ENCODE measurements around the gene ALDOA. TPM values are rescaled to one million over a fixed set of nuclear protein-coding genes. Genes with fewer than 3 reads are reported as not detected.

ALDOA gene
- total and polyA plus RNA-seq, 10 of the 15 experiments (the other 5 are each of a cell fraction or from before 2014, with no cell fraction given) = 218 to 2,339 (median 1,095) TPM

DNA sequence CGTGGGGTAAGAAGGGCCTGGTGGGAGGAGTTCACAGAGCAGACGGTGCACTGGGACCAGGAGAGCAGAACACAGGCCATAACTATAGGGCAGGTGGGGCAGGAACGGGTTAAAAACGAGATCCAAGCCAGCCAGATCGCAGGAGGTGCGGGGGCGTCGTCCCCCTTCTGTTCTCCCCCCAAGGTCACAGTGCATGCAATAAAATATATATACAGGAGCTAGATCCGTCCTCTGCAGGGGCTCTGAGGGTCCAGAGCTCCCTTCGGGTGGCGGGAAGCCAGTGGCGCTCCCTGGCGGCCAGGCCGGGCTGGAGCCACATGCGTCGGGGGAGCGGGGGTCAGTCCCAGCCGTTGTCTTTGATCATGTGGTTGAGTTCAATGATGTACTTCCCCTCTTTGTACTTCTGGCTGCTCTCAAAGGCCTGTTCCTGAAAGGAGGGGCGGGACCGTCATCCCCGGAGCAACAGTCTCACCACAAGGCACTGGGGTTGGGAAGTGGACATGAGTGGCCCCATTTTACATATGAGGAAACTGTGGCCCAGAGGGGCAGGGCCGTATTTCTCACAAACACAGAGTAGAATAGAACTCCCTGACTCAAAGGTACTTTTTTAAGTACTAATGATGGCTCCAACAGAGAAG lies 26.9 kb downstream of the ALDOA start (continued):
- TF ChIP-seq MTA3 (IDR thresholded peaks at IDR 0.05; ENCODE audit: borderline replicate concordance, low read length) = peak; percentile 29; the same call in 1 of the 2 replicates
- 0 out of 2 replicates have a peak, but pooled peaks have one; percentile 64 for TF ChIP-seq HDGF (IDR thresholded peaks at IDR 0.05)
- TF ChIP-seq, protein P1, sequence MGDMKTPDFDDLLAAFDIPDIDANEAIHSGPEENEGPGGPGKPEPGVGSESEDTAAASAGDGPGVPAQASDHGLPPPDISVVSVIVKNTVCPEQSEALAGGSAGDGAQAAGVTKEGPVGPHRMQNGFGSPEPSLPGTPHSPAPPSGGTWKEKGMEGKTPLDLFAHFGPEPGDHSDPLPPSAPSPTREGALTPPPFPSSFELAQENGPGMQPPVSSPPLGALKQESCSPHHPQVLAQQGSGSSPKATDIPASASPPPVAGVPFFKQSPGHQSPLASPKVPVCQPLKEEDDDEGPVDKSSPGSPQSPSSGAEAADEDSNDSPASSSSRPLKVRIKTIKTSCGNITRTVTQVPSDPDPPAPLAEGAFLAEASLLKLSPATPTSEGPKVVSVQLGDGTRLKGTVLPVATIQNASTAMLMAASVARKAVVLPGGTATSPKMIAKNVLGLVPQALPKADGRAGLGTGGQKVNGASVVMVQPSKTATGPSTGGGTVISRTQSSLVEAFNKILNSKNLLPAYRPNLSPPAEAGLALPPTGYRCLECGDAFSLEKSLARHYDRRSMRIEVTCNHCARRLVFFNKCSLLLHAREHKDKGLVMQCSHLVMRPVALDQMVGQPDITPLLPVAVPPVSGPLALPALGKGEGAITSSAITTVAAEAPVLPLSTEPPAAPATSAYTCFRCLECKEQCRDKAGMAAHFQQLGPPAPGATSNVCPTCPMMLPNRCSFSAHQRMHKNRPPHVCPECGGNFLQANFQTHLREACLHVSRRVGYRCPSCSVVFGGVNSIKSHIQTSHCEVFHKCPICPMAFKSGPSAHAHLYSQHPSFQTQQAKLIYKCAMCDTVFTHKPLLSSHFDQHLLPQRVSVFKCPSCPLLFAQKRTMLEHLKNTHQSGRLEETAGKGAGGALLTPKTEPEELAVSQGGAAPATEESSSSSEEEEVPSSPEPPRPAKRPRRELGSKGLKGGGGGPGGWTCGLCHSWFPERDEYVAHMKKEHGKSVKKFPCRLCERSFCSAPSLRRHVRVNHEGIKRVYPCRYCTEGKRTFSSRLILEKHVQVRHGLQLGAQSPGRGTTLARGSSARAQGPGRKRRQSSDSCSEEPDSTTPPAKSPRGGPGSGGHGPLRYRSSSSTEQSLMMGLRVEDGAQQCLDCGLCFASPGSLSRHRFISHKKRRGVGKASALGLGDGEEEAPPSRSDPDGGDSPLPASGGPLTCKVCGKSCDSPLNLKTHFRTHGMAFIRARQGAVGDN (IDR thresholded peaks at IDR 0.05) = peak; percentile 99
- peak; percentile 83; the same call in 1 of the 2 replicates for TF ChIP-seq TCF3 (IDR thresholded peaks at IDR 0.05; ENCODE audit: borderline replicate concordance, insufficient read depth, low read depth, low read length)
- peak; percentile 62; the same call in 1 of the 2 replicates for TF ChIP-seq CREM (IDR thresholded peaks at IDR 0.05; ENCODE audit: low read depth)
- TF ChIP-seq, protein P2, sequence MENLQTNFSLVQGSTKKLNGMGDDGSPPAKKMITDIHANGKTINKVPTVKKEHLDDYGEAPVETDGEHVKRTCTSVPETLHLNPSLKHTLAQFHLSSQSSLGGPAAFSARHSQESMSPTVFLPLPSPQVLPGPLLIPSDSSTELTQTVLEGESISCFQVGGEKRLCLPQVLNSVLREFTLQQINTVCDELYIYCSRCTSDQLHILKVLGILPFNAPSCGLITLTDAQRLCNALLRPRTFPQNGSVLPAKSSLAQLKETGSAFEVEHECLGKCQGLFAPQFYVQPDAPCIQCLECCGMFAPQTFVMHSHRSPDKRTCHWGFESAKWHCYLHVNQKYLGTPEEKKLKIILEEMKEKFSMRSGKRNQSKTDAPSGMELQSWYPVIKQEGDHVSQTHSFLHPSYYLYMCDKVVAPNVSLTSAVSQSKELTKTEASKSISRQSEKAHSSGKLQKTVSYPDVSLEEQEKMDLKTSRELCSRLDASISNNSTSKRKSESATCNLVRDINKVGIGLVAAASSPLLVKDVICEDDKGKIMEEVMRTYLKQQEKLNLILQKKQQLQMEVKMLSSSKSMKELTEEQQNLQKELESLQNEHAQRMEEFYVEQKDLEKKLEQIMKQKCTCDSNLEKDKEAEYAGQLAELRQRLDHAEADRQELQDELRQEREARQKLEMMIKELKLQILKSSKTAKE (IDR thresholded peaks at IDR 0.05; ENCODE audit: low read depth, poor library complexity, severe bottlenecking) = peak; percentile 41
- TF ChIP-seq MEF2B (IDR thresholded peaks at IDR 0.05; ENCODE audit: partially characterized antibody, poor library complexity, severe bottlenecking) = peak; percentile 60
- TF ChIP-seq ZNF384 (IDR thresholded peaks at IDR 0.05; ENCODE audit: borderline replicate concordance, low read depth, low read length) = 0 out of 2 replicates have a peak, but pooled peaks have one; percentile 11
- TF ChIP-seq ZZZ3 (IDR thresholded peaks at IDR 0.05; ENCODE audit: control insufficient read depth, insufficient read length, low read depth) = no peak
- TF ChIP-seq, protein P3, sequence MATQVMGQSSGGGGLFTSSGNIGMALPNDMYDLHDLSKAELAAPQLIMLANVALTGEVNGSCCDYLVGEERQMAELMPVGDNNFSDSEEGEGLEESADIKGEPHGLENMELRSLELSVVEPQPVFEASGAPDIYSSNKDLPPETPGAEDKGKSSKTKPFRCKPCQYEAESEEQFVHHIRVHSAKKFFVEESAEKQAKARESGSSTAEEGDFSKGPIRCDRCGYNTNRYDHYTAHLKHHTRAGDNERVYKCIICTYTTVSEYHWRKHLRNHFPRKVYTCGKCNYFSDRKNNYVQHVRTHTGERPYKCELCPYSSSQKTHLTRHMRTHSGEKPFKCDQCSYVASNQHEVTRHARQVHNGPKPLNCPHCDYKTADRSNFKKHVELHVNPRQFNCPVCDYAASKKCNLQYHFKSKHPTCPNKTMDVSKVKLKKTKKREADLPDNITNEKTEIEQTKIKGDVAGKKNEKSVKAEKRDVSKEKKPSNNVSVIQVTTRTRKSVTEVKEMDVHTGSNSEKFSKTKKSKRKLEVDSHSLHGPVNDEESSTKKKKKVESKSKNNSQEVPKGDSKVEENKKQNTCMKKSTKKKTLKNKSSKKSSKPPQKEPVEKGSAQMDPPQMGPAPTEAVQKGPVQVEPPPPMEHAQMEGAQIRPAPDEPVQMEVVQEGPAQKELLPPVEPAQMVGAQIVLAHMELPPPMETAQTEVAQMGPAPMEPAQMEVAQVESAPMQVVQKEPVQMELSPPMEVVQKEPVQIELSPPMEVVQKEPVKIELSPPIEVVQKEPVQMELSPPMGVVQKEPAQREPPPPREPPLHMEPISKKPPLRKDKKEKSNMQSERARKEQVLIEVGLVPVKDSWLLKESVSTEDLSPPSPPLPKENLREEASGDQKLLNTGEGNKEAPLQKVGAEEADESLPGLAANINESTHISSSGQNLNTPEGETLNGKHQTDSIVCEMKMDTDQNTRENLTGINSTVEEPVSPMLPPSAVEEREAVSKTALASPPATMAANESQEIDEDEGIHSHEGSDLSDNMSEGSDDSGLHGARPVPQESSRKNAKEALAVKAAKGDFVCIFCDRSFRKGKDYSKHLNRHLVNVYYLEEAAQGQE (IDR thresholded peaks at IDR 0.05; ENCODE audit: low read depth, low read length) = no peak
- TF ChIP-seq, protein P4, sequence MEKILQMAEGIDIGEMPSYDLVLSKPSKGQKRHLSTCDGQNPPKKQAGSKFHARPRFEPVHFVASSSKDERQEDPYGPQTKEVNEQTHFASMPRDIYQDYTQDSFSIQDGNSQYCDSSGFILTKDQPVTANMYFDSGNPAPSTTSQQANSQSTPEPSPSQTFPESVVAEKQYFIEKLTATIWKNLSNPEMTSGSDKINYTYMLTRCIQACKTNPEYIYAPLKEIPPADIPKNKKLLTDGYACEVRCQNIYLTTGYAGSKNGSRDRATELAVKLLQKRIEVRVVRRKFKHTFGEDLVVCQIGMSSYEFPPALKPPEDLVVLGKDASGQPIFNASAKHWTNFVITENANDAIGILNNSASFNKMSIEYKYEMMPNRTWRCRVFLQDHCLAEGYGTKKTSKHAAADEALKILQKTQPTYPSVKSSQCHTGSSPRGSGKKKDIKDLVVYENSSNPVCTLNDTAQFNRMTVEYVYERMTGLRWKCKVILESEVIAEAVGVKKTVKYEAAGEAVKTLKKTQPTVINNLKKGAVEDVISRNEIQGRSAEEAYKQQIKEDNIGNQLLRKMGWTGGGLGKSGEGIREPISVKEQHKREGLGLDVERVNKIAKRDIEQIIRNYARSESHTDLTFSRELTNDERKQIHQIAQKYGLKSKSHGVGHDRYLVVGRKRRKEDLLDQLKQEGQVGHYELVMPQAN (conservative IDR thresholded peaks at IDR 0.05) = 0 out of 2 replicates have a peak, but pooled peaks have one; percentile 49
- TF ChIP-seq STAT1 (conservative IDR thresholded peaks at IDR 0.05) = 0 out of 2 replicates have a peak, but pooled peaks have one; percentile 27
- TF ChIP-seq POLR2AphosphoS2 (IDR thresholded peaks at IDR 0.05; ENCODE audit: low read depth, low read length) = no peak
- TF ChIP-seq KAT2A (conservative IDR thresholded peaks at IDR 0.05; ENCODE audit: control insufficient read depth, low read depth, low read length) = no peak

Measured in GM12878 (cell line).